Glomerular visceral epithelial cell (primary cell): ENCODE data around the gene GNGT1.
"Not testable (repeated sequence)": the region's sequence is repeated elsewhere in the genome, so short reads cannot be mapped to it uniquely, and the experiment has no call there.

Source experiments
- DNase-seq: peaks from one replicate; pipeline ENCODE4 v3.0.0-alpha.2; 2016; ENCODE audit errors: extremely low spot score

The GNGT1 gene

GRCh38 chr7:93902777-93903423 is 3.5 kb upstream of the GNGT1 start:
- DNase-seq: peak; percentile 64

GRCh38 chr7:93910076-93910994 is 4.0 kb downstream of the GNGT1 start:
- DNase-seq: no peak

GRCh38 chr7:93911242-93911641 is 4.9 kb downstream of the GNGT1 start:
- DNase-seq: not testable (repeated sequence)

GRCh38 chr7:93911661-93912060 is 5.3 kb downstream of the GNGT1 start:
- DNase-seq: not testable (repeated sequence)

GRCh38 chr7:93913197-93913596 is 6.8 kb downstream of the GNGT1 start:
- DNase-seq: no peak

- peak; percentile 30 for DNase-seq
Measured at GRCh38 chr7:93914581-93915066, 8.3 kb downstream of the GNGT1 start.

GRCh38 chr7:93915206-93915842 is 9.0 kb downstream of the GNGT1 start:
- not testable (repeated sequence) for DNase-seq

- DNase-seq: not testable (repeated sequence)
Measured at GRCh38 chr7:93915888-93916287, 9.5 kb downstream of the GNGT1 start.

GRCh38 chr7:93916315-93916714 is 9.9 kb downstream of the GNGT1 start:
- not testable (repeated sequence) for DNase-seq

- peak; percentile 45 for DNase-seq
Measured at GRCh38 chr7:93920496-93921182, 14.3 kb downstream of the GNGT1 start.

- no peak for DNase-seq
Measured at GRCh38 chr7:93921186-93921585, 14.8 kb downstream of the GNGT1 start.

GRCh38 chr7:93921607-93922566 is 15.5 kb downstream of the GNGT1 start, which contains the start of gene GNG11:
TSS of gene GNG11 (plus strand) at chr7:93921735. CDS start at chr7:93922138, 403 bp downstream.
- DNase-seq: peak; percentile 76

GRCh38 chr7:93923296-93923695 is 16.9 kb downstream of the GNGT1 start:
- no peak for DNase-seq

- no peak for DNase-seq
Measured at GRCh38 chr7:93923942-93924341, 17.6 kb downstream of the GNGT1 start.

- DNase-seq: no peak
Measured at GRCh38 chr7:93926800-93927199, 20.4 kb downstream of the GNGT1 start.

GRCh38 chr7:93927585-93927984 is 21.2 kb downstream of the GNGT1 start:
- no peak for DNase-seq

- DNase-seq: no peak
Measured at GRCh38 chr7:93931655-93932054, 25.3 kb downstream of the GNGT1 start.

- DNase-seq: peak; percentile 20
Measured at GRCh38 chr7:93933156-93933555, 26.8 kb downstream of the GNGT1 start.

GRCh38 chr7:93935102-93935501 is 28.7 kb downstream of the GNGT1 start:
- DNase-seq: no peak

- no peak for DNase-seq
Measured at GRCh38 chr7:93937818-93938217, 31.5 kb downstream of the GNGT1 start.
